ENCODE results near the gene ARL4D.
"Not testable (repeated sequence)": the region's sequence is repeated elsewhere in the genome, so short reads cannot be mapped to it uniquely, and the experiment has no call there.

The ARL4D gene

GRCh38 chr17:43371227-43371821 lies 27.5 kb upstream of the ARL4D start:
- DNase-seq, result no peak

- peak; percentile 75 for DNase-seq
Observed at GRCh38 chr17:43372273-43372911, 26.4 kb upstream of the ARL4D start.

GRCh38 chr17:43373356-43373755 lies 25.4 kb upstream of the ARL4D start:
- no peak for DNase-seq

- DNase-seq, result not testable (repeated sequence)
Observed at GRCh38 chr17:43375915-43376314, 22.9 kb upstream of the ARL4D start.

- no peak for DNase-seq
Observed at GRCh38 chr17:43377056-43377810, 21.6 kb upstream of the ARL4D start.

GRCh38 chr17:43378766-43379165 lies 20.0 kb upstream of the ARL4D start:
- no peak for DNase-seq

- no peak for DNase-seq
Observed at GRCh38 chr17:43380307-43380706, 18.5 kb upstream of the ARL4D start.

GRCh38 chr17:43381204-43381603 lies 17.6 kb upstream of the ARL4D start:
- DNase-seq, result no peak

- DNase-seq, result no peak
Observed at GRCh38 chr17:43381621-43382020, 17.2 kb upstream of the ARL4D start.

- no peak for DNase-seq
Observed at GRCh38 chr17:43382776-43383175, 16.0 kb upstream of the ARL4D start.

- DNase-seq, result no peak
Observed at GRCh38 chr17:43383372-43383771, 15.4 kb upstream of the ARL4D start.

- no peak for DNase-seq
Observed at GRCh38 chr17:43383826-43384475, 14.8 kb upstream of the ARL4D start.

- no peak for DNase-seq
Observed at GRCh38 chr17:43384476-43384862, 14.3 kb upstream of the ARL4D start.

- DNase-seq, result no peak
Observed at GRCh38 chr17:43385046-43385831, 13.6 kb upstream of the ARL4D start.

- peak; percentile 99 for DNase-seq
Observed at GRCh38 chr17:43388359-43389045, 10.3 kb upstream of the ARL4D start.

GRCh38 chr17:43389046-43389947 lies 9.5 kb upstream of the ARL4D start:
- DNase-seq, result peak; percentile 87

- DNase-seq, result no peak
Observed at GRCh38 chr17:43392397-43392796, 6.4 kb upstream of the ARL4D start.

- peak; percentile 92 for DNase-seq
Observed at GRCh38 chr17:43393944-43394482, 4.8 kb upstream of the ARL4D start.

GRCh38 chr17:43394696-43395095 lies 4.1 kb upstream of the ARL4D start:
- DNase-seq, result not testable (repeated sequence)

GRCh38 chr17:43395165-43395564 lies 3.6 kb upstream of the ARL4D start:
- no peak for DNase-seq

Measured in islet precursor cell (in vitro differentiated cells).